HG03159 (cell line): ENCODE data around the gene SHANK2.

Source experiments
- ATAC-seq: cut with Tn5 transposase; IDR thresholded peaks from one replicate; pipeline ENCODE4 v1.9.1; 2021; ENCODE audit warnings: mild to moderate bottlenecking, moderate library complexity; ENCODE audit not compliant: unreplicated experiment

Gene SHANK2

GRCh38 chr11:71269603-71270511, 17.5 kb upstream of the SHANK2 start:
- no peak for ATAC-seq

GRCh38 chr11:71268706-71269321, 16.4 kb upstream of the SHANK2 start:
- no peak for ATAC-seq

GRCh38 chr11:71267807-71268421, 15.5 kb upstream of the SHANK2 start:
- no peak for ATAC-seq

- no peak for ATAC-seq
Measured at GRCh38 chr11:71266114-71266833, 13.9 kb upstream of the SHANK2 start.

GRCh38 chr11:71265559-71266092, 13.2 kb upstream of the SHANK2 start:
- no peak for ATAC-seq

GRCh38 chr11:71263386-71263785, 11.0 kb upstream of the SHANK2 start:
- ATAC-seq, result no peak

- ATAC-seq, result no peak
Measured at GRCh38 chr11:71255800-71256479, 3.6 kb upstream of the SHANK2 start.

- no peak for ATAC-seq
Measured at GRCh38 chr11:71255323-71255722, 2.9 kb upstream of the SHANK2 start.

GRCh38 chr11:71253794-71254193, 1.4 kb upstream of the SHANK2 start:
- no peak for ATAC-seq

- ATAC-seq, result no peak
Measured at GRCh38 chr11:71252770-71253730, 673 bp upstream of the SHANK2 start.

GRCh38 chr11:71251761-71252268, 562 bp downstream of the SHANK2 start:
- no peak for ATAC-seq

- no peak for ATAC-seq
Measured at GRCh38 chr11:71251151-71251721, 1.1 kb downstream of the SHANK2 start.

- ATAC-seq, result no peak
Measured at GRCh38 chr11:71250523-71251150, 1.7 kb downstream of the SHANK2 start.

- no peak for ATAC-seq
Measured at GRCh38 chr11:71249301-71249700, 3.1 kb downstream of the SHANK2 start.

GRCh38 chr11:71248656-71249055, 3.7 kb downstream of the SHANK2 start:
- ATAC-seq, result no peak

- ATAC-seq, result no peak
Measured at GRCh38 chr11:71248251-71248570, 4.2 kb downstream of the SHANK2 start.

GRCh38 chr11:71247551-71248250, 4.7 kb downstream of the SHANK2 start:
- no peak for ATAC-seq

- ATAC-seq, result no peak
Measured at GRCh38 chr11:71246559-71246958, 5.8 kb downstream of the SHANK2 start.
